ENCODE data around the gene POU2AF2.

POU2AF2 gene

DNA sequence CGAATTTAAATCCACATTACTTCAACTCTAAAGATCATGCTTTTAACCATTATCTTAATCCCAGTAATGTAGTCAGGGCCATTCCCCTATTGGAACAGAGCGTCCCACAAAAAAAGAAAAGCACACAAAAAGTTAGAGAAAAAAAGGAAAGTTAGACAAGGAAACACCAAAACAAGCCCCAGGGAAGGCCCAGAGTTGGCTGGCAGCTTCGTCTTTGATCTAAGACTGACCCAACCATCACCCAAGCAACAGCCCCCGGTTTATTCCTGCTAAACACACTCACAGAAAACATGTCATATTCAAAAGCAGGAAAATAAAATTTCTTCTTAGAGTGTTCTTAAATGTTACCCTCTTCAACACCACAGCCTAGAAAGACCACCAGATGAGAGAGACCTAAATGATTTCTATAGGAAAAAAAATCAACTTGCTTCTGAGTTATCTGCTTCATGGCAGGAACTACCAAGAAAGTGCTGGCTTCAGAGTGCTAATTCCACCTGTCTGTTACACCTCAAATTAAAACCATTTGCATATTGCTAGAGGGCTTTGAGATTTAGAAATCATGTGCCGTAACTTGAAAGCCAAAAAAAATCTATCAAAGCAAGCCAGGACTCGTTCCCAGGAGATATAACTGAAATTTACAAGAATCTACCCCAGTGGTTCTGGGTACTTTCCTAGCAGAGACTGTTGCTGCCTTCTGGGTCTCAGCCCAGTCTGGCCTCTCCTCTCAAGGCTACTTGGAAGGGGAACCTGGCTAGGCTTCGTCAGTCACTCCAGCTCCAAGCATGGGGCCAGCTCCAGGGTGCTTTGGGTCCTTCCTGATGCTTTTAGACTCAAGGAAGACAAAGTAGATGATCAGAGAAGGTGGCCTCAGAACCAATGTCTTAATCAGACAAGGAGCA, 84.0 kb downstream of the POU2AF2 start:
- in situ Hi-C loops (cut with HindIII; ENCODE audit: low pct_unique_long_range_greater_than_20kb, low sequenced_read_pairs), result no loop called here
- DNase-seq (ENCODE audit: low read depth in 1 of 2, low spot score in 1 of 2), result no peak
- TF ChIP-seq JUND (IDR thresholded peaks at IDR 0.05; ENCODE audit: low read depth), result no peak

- no peak for TF ChIP-seq JUND (IDR thresholded peaks at IDR 0.05; ENCODE audit: low read depth)
- in situ Hi-C loops (cut with HindIII; ENCODE audit: low pct_unique_long_range_greater_than_20kb, low sequenced_read_pairs), result no loop called here
- no peak for DNase-seq (ENCODE audit: low read depth in 1 of 2, low spot score in 1 of 2)
These were observed 84.8 kb downstream of the POU2AF2 start for GRCh38 chr11:111330234-111330893.

DNA sequence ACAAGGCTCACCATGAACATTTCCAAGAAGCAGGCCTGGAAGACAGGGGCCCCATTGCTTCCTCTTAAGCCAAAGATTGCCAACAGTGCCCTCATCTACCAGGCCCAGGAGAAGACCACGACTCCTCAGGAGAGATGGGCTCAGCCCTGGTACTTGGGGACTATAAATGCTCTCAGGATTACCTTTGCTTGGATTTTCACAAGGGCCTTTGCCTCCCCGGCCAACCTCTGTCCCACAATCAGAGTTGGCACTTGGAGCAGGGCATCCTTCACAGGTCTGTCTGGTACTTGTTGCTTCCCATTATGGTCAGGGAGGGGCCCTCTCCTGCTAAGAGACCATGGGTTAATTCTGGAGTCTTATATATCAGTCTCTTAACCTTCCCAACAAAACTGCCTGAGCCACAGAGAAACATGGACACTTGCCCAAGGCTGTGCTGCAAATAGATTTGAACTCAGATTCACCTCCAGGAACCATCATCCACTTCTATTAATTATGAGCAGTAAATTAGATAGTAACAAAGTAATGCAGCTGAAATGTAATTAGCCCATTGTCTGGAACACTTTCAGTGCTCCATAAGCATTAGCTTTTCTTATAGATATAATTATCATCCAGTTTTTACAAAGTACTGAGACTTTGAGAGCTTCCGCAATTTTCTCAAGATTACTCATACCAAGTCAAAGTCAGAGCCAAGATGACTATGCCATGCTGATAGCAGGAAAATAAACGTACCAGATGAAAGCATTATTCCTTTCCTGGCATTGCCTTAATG, 86.4 kb downstream of the POU2AF2 start:
- no peak for DNase-seq (ENCODE audit: low read depth in 1 of 2, low spot score in 1 of 2)
- in situ Hi-C loops (cut with HindIII; ENCODE audit: low pct_unique_long_range_greater_than_20kb, low sequenced_read_pairs), result no loop called here
- TF ChIP-seq JUND (IDR thresholded peaks at IDR 0.05; ENCODE audit: low read depth), result no peak

- in situ Hi-C loops (cut with HindIII; ENCODE audit: low pct_unique_long_range_greater_than_20kb, low sequenced_read_pairs), result no loop called here
- TF ChIP-seq JUND (IDR thresholded peaks at IDR 0.05; ENCODE audit: low read depth), result peak; percentile 98
- DNase-seq (ENCODE audit: low read depth in 1 of 2, low spot score in 1 of 2), result peak in 1 of 2 experiments; percentile 100
These were observed 89.3 kb downstream of the POU2AF2 start for GRCh38 chr11:111334532-111335502.

DNA sequence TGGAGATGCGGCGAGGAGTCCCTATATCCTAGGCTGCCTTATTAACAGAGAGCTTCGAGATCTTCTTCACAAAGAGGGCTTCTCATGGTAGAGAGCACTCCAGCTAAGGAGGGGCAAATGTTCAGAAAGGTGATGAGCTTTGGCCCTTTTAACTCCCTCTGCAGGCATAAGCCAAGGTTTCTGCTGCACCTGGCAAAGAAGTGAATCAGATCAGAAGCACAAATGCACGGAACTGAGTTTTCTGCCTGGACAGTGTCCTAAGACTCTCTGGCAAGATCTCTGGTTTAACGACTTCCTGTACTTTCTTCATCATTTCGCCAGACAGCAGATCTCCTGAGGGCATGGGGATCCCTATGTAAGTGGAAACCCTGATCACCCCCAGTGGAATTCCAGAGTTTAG, 90.0 kb downstream of the POU2AF2 start:
- DNase-seq (ENCODE audit: low read depth in 1 of 2, low spot score in 1 of 2), result peak in 1 of 2 experiments; percentile 55
- in situ Hi-C loops (cut with HindIII; ENCODE audit: low pct_unique_long_range_greater_than_20kb, low sequenced_read_pairs), result no loop called here
- no peak for TF ChIP-seq JUND (IDR thresholded peaks at IDR 0.05; ENCODE audit: low read depth)

Measured in T47D (cell line).